B cell (primary cell): ENCODE measurements around the gene UTP3. TPM values are rescaled to one million over a fixed set of nuclear protein-coding genes. Genes with fewer than 3 reads are reported as not detected.
"Not testable (repeated sequence)": the region's sequence is repeated elsewhere in the genome, so short reads cannot be mapped to it uniquely, and the experiment has no call there.

Source experiments
- ATAC-seq: fragments of 200-7000 bp; cut with Tn5 transposase; one replicate; pipeline ENCODE4 v1.10.0; 2021; ENCODE audit warnings: low read depth, mild to moderate bottlenecking, moderate number of reproducible peaks, moderate library complexity
- CTCF ChIA-PET: fragments of 350-600 bp; sonication (Branson Sonifier 250); formaldehyde crosslinking; loops from one replicate; lab custom pipeline; 2021; ENCODE audit warnings: antibody characterized with exemption, inconsistent platforms; lab: Charles Lee
- POLR2A ChIA-PET: fragments of 350-600 bp; sonication (Branson Sonifier 250); formaldehyde crosslinking; loops from one replicate; lab custom pipeline; 2021; ENCODE audit warnings: antibody characterized with exemption; lab: Charles Lee
- DNase-seq: peaks from one replicate; pipeline ENCODE4 v3.0.0; 2013
- H2AFZ ChIP-seq: 2 replicates; pipeline ENCODE4 v1.6.1; 2012; ENCODE audit warnings: mild to moderate bottlenecking, low read depth, low read length; ENCODE audit not compliant: insufficient read depth, poor library complexity, severe bottlenecking
- H3K27ac ChIP-seq, 2 donors: 1 replicate in 1 of 2; 2 replicates in 1 of 2; pipeline ENCODE4 v1.5.1; 2012 to 2013; ENCODE audit warnings: low read length in 2 of 2, mild to moderate bottlenecking in 2 of 2, moderate library complexity in 1 of 2
- H3K27me3 ChIP-seq, 4 experiments: fragments of 200-600 bp in 1 of 4; sonication (generic) in 1 of 4; replicated peaks in 1 of 4; 1 replicate in 2 of 4; 2 replicates in 2 of 4; pipeline versions ENCODE4 v1.6.1 to v1.7.0; 2013 to 2016; ENCODE audit warnings: low read length in 3 of 4, mild to moderate bottlenecking in 2 of 4, mixed read lengths in 1 of 4, moderate library complexity in 1 of 4; ENCODE audit not compliant: insufficient read depth in 4 of 4, control insufficient read depth in 3 of 4; ENCODE audit errors: control extremely low read depth in 1 of 4
- H3K36me3 ChIP-seq, 2 experiments: replicated peaks in 1 of 2; 1 replicate in 1 of 2; 2 replicates in 1 of 2; pipeline versions ENCODE4 v1.6.1 to v1.7.1; 2013; ENCODE audit warnings: low read length in 1 of 2; ENCODE audit not compliant: insufficient read depth in 2 of 2, control insufficient read depth in 1 of 2; ENCODE audit errors: control extremely low read depth in 1 of 2, extremely low read depth in 1 of 2
- H3K4me1 ChIP-seq, 2 donors: fragments of 200-600 bp in 1 of 2; sonication (generic) in 1 of 2; 1 replicate in 1 of 2; 2 replicates in 1 of 2; pipeline versions ENCODE4 v1.5.1 to v1.6.1; 2013 to 2017; ENCODE audit warnings: low read length in 2 of 2; ENCODE audit not compliant: control insufficient read depth in 2 of 2, insufficient read depth in 2 of 2
- H3K4me2 ChIP-seq: replicated peaks from 2 replicates; pipeline ENCODE3; 2012; ENCODE audit warnings: mild to moderate bottlenecking, low read depth, low read length; ENCODE audit not compliant: poor library complexity, severe bottlenecking
- H3K4me3 ChIP-seq, 5 experiments: fragments of 200-600 bp in 1 of 5; sonication (generic) in 1 of 5; 1 replicate in 3 of 5; 2 replicates in 2 of 5; pipeline versions ENCODE4 v1.5.1 to v1.7.0; 2011 to 2016; ENCODE audit warnings: low read length in 4 of 5, mild to moderate bottlenecking in 4 of 5, low read depth in 2 of 5, control low read depth in 1 of 5, moderate library complexity in 1 of 5; ENCODE audit not compliant: insufficient read depth in 1 of 5; ENCODE audit errors: control extremely low read depth in 1 of 5, extremely low read depth in 1 of 5
- H3K79me2 ChIP-seq: fragments of 200-600 bp; sonication (generic); one replicate; pipeline ENCODE4 v1.6.0; 2016; ENCODE audit warnings: low read length; ENCODE audit not compliant: control insufficient read depth, insufficient read depth
- H3K9ac ChIP-seq: fragments of 200-600 bp; sonication (generic); 2 replicates; pipeline ENCODE4 v1.6.1; 2017; ENCODE audit warnings: mild to moderate bottlenecking, low read length, moderate library complexity
- H3K9me3 ChIP-seq, 3 donors: one replicate each; pipeline versions ENCODE4 v1.6.1 to v1.7.1; 2013; ENCODE audit warnings: low read length in 2 of 3; ENCODE audit not compliant: control insufficient read depth in 2 of 3, insufficient read depth in 1 of 3; ENCODE audit errors: control extremely low read depth in 1 of 3
- H4K20me1 ChIP-seq: 2 replicates; pipeline ENCODE4 v1.6.0; 2012; ENCODE audit warnings: mild to moderate bottlenecking, low read length; ENCODE audit not compliant: insufficient read depth, control insufficient read depth, poor library complexity, severe bottlenecking
- H3K27ac Mint-ChIP-seq: one replicate; pipeline ENCODE4 v1.8.0; 2021; ENCODE audit warnings: mixed read lengths
- H3K27me3 Mint-ChIP-seq: one replicate; pipeline ENCODE4 v1.8.0; 2021; ENCODE audit warnings: mixed read lengths
- H3K4me1 Mint-ChIP-seq: one replicate; pipeline ENCODE4 v1.8.0; 2021; ENCODE audit warnings: mixed read lengths
- H3K4me3 Mint-ChIP-seq: one replicate; pipeline ENCODE4 v1.8.0; 2021; ENCODE audit warnings: mixed read lengths
- H3K9me3 Mint-ChIP-seq: one replicate; pipeline ENCODE4 v1.8.0; 2022; ENCODE audit warnings: mixed read lengths; ENCODE audit not compliant: insufficient read depth
- EZH2 ChIP-seq: IDR thresholded peaks from 2 replicates; pipeline ENCODE4 v1.6.1; 2012; ENCODE audit warnings: borderline replicate concordance, low read depth, mild to moderate bottlenecking, moderate library complexity, low read length; ENCODE audit not compliant: insufficient read depth, poor library complexity, severe bottlenecking
- WGBS: methylation state at CpG from one replicate; pipeline ENCODE4 v1.1.5; 2013; ENCODE audit warnings: missing lambda C conversion rate; ENCODE audit not compliant: insufficient coverage; 5-methylcytosine and 5-hydroxymethylcytosine counted together
- intact Hi-C: fragments of 100-400 bp; cut with micrococcal nuclease; formaldehyde crosslinking; loops from one replicate; pipeline ENCODE4 v1.10.0; 2022
- polyA plus RNA-seq: library from polyadenylated mRNA; depleted of rRNA; stranded (reverse); fragments of >200 nt; gene quantifications from 2 replicates; pipeline ENCODE4 v1.2.3, GENCODE V29; 2012
- total RNA-seq, 2 donors: library from RNA; stranded (reverse); fragments of 120-200 nt in 1 of 2; gene quantifications; 1 replicate in 1 of 2; 2 replicates in 1 of 2; pipeline versions ENCODE4 v1.2.3 to v1.2.4, GENCODE V29; 2013 to 2022
- TF ChIP-seq, protein P1 (sequence below): fragments of 200-600 bp; IDR thresholded peaks from one replicate; pipeline ENCODE4 v1.8.0; 2022; ENCODE audit warnings: antibody characterized with exemption, mild to moderate bottlenecking

UTP3 gene
- total and polyA plus RNA-seq, 2 donors (not counting 1 experiment from before 2014, with no cell fraction given) = 6.2 to 42.2 TPM

DNA sequence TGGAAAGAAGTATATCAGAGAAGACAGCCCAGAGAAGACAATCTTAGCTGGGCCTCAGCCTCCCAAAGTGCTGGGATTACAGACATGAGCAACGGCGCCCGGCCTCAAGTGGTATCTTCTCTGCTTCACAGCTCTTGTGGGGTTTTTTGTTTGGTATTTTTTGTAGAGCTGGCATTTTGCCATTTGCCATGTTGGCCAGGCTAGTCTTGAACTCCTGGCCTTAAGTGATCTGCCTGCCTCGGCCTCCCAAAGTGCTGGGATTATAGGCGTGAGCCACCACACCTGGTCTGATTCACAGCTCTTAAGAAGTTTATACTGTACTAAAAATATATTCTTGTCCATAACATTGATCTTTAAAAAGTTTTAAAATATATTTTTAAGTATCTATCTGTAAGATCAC is 12.4 kb downstream of the UTP3 start:
- Histone ChIP-seq H2AFZ (no peak overlapping the region), H3K4me3 (no peak overlapping the region), H4K20me1 (no peaks in the 10 kb centered on the region), H3K27ac (no peak overlapping the region), H3K4me2 (no peak overlapping the region), H3K27me3 (no peaks in the 10 kb centered on the region), H3K36me3 (no peaks in the 10 kb centered on the region), H3K79me2 (no peaks in the 10 kb centered on the region), H3K9ac (no peak overlapping the region), H3K4me1 (peaks cover 7 to 11% of the 10 kb centered on the region in 2 donors), H3K9me3 (no peaks in the 10 kb centered on the region)
- no peaks in the 10 kb centered on the region for H3K27me3 Mint-ChIP-seq
- 97% methylated on average over 3 of the region's 5 CpGs for WGBS
- H3K4me3 Mint-ChIP-seq = no peak overlapping the region
- no peak for TF ChIP-seq EZH2
- TF ChIP-seq, protein P1, sequence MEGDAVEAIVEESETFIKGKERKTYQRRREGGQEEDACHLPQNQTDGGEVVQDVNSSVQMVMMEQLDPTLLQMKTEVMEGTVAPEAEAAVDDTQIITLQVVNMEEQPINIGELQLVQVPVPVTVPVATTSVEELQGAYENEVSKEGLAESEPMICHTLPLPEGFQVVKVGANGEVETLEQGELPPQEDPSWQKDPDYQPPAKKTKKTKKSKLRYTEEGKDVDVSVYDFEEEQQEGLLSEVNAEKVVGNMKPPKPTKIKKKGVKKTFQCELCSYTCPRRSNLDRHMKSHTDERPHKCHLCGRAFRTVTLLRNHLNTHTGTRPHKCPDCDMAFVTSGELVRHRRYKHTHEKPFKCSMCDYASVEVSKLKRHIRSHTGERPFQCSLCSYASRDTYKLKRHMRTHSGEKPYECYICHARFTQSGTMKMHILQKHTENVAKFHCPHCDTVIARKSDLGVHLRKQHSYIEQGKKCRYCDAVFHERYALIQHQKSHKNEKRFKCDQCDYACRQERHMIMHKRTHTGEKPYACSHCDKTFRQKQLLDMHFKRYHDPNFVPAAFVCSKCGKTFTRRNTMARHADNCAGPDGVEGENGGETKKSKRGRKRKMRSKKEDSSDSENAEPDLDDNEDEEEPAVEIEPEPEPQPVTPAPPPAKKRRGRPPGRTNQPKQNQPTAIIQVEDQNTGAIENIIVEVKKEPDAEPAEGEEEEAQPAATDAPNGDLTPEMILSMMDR = no peak
- H3K4me1 Mint-ChIP-seq = peaks cover 15% of the 10 kb centered on the region
- H3K9me3 Mint-ChIP-seq = no peaks in the 10 kb centered on the region
- ChIA-PET POLR2A (interaction anchor here (0.7 kb wide), 1 partner anchor 41 kb away, joined by 6 read pairs; no protein-coding TSS in a partner anchor), CTCF (interaction anchor here (0.8 to 2.9 kb wide), 6 partner anchors 11 to 99 kb away, joined by 3 to 13 read pairs (median 3); partner anchors contain the start of gene UTP3)
- intact Hi-C loops = no loop called here
- ATAC-seq (no peak), DNase-seq (no peak)
- H3K27ac Mint-ChIP-seq = no peak overlapping the region

DNA sequence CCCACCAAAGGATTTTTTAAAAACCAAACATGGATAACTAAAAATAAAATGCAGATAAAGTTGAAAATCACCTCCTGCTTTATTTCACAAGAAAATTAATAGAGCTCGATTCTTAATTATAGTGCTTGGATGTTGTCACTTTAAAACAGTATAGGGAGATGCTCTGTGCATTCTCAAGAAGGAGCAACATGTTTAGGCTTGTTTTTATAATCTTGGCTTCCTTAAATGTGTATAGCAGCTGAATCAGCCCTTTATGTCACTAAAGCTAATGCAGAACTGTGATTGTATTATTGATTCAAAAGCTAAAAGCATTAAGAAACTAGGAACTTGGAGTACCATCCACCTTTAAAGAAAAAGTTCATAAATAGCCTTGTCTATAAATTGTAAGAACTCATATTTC is 12.9 kb downstream of the UTP3 start:
- no peaks in the 10 kb centered on the region for H3K9me3 Mint-ChIP-seq
- DNase-seq (no peak), ATAC-seq (no peak)
- Histone ChIP-seq H3K27me3 (no peaks in the 10 kb centered on the region), H3K36me3 (no peaks in the 10 kb centered on the region), H3K9me3 (no peaks in the 10 kb centered on the region), H4K20me1 (no peaks in the 10 kb centered on the region), H3K79me2 (no peaks in the 10 kb centered on the region), H2AFZ (no peak overlapping the region), H3K4me2 (no peak overlapping the region), H3K4me1 (peaks cover 11 to 16% of the 10 kb centered on the region in 2 donors), H3K27ac (no peak overlapping the region), H3K4me3 (no peak overlapping the region), H3K9ac (no peak overlapping the region)
- H3K27ac Mint-ChIP-seq = no peak overlapping the region
- POLR2A ChIA-PET = no interaction called here
- no CpG with 5 or more reads among the region's 1 CpG for WGBS
- no peak for TF ChIP-seq EZH2
- TF ChIP-seq, protein P1 = no peak
- peaks cover 21% of the 10 kb centered on the region for H3K4me1 Mint-ChIP-seq
- intact Hi-C loops = no loop called here
- H3K4me3 Mint-ChIP-seq = no peak overlapping the region
- no peaks in the 10 kb centered on the region for H3K27me3 Mint-ChIP-seq
- CTCF ChIA-PET = interaction anchor here (1.2 to 2.9 kb wide), 3 partner anchors 12 to 225 kb away, joined by 3 to 13 read pairs (median 3); partner anchors contain the start of gene UTP3

DNA sequence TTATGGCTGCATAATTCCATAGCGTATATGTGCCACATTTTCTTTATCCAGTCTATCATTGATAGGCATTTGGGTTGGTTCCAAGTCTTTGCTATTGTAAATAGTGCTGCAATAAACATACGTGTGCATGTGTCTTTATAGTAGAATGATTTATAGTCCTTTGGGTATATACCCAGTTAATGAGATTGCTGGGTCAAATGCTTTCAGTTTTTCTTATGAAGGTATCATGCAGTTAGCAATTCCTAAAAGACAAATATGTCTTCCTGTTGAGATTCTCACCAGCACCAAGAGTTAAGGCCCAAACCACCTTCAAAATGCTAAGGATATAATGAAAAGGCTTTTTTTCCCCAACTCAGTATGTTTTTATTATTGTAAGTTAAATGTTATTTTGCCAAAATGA is 14.3 kb downstream of the UTP3 start:
- H3K4me1 ChIP-seq = peaks cover 17 to 25% of the 10 kb centered on the region in 2 donors
- CTCF ChIA-PET = interaction anchor here (1.8 to 4.0 kb wide), 4 partner anchors 13 to 50 kb away, joined by 8 to 47 read pairs (median 13); partner anchors contain the start of gene UTP3
- H3K4me3 ChIP-seq, H3K79me2 ChIP-seq, H3K27me3 Mint-ChIP-seq, DNase-seq, ATAC-seq, H2AFZ ChIP-seq, H3K9ac ChIP-seq, H3K9me3 Mint-ChIP-seq, H3K9me3 ChIP-seq, H4K20me1 ChIP-seq, H3K4me2 ChIP-seq, POLR2A ChIA-PET, H3K27me3 ChIP-seq, H3K27ac ChIP-seq, H3K4me3 Mint-ChIP-seq, intact Hi-C loops, H3K36me3 ChIP-seq: not testable (repeated sequence)
- H3K4me1 Mint-ChIP-seq = peaks cover 25% of the 10 kb centered on the region
- WGBS = no CpG with 5 or more reads among the region's 2 CpGs
- peak overlapping the region; percentile 55 for H3K27ac Mint-ChIP-seq
